A549 (cell line): Measurements from ENCODE around the gene DOCK6. TPM values are rescaled to one million over a fixed set of nuclear protein-coding genes. Genes with fewer than 3 reads are reported as not detected.

Source experiments
- ATAC-seq, 2 experiments: fragments of 200-7000 bp in 1 of 2; fragments of >200 bp in 1 of 2; cut with Nextera tagmentation in 1 of 2; cut with Tn5 transposase in 1 of 2; 3 replicates each; pipeline versions ENCODE4 v1.8.0 to v1.9.1; 2018 to 2020; ENCODE audit warnings: mild to moderate bottlenecking in 1 of 2, moderate library complexity in 1 of 2
- CTCF ChIA-PET: fragments of 300-600 bp; sonication (Branson Sonifier 250); formaldehyde crosslinking; extraction: SDS; loops from one replicate; lab custom pipeline; 2021; ENCODE audit warnings: antibody characterized with exemption, inconsistent platforms; lab: Yijun Ruan, JAX
- POLR2A ChIA-PET: fragments of 350-600 bp; formaldehyde crosslinking; extraction: SDS; loops from one replicate; lab custom pipeline; 2021; ENCODE audit warnings: antibody characterized with exemption, inconsistent platforms; lab: Yijun Ruan, JAX
- DNase-seq, 2 experiments: peaks; one replicate each; pipeline versions ENCODE4 v3.0.0 to v3.0.0-alpha.2; 2011 to 2016; ENCODE audit warnings: low read depth in 1 of 2, low spot score in 1 of 2
- FAIRE-seq: peaks from 2 replicates; lab custom pipeline; 2011; peaks lifted over from hg19 to GRCh38; lab: Jason Lieb, UNC
- H3K27ac ChIP-seq, 2 experiments: fragments of >200 bp; sonication (Bioruptor Twin); formaldehyde crosslinking; 3 replicates each; pipeline ENCODE4 v1.5.1; 2016 to 2017
- H3K4me1 ChIP-seq: fragments of >200 bp; sonication (Bioruptor Twin); formaldehyde crosslinking; 3 replicates; pipeline ENCODE4 v1.6.1; 2016
- H3K4me2 ChIP-seq: fragments of >200 bp; sonication (Bioruptor Twin); formaldehyde crosslinking; 3 replicates; pipeline ENCODE4 v1.6.1; 2016
- H3K4me3 ChIP-seq: fragments of >200 bp; sonication (Bioruptor Twin); formaldehyde crosslinking; 3 replicates; pipeline ENCODE4 v1.5.1; 2016
- H3K9me3 ChIP-seq: fragments of >200 bp; sonication (Bioruptor Twin); formaldehyde crosslinking; 3 replicates; pipeline ENCODE4 v1.6.1; 2016
- ATOH8 ChIP-seq: fragments of 250-450 bp; sonication (Bioruptor Pico); IDR thresholded peaks from 2 replicates; pipeline ENCODE4 v1.5.0; 2020; ENCODE audit warnings: low read depth, mild to moderate bottlenecking, moderate library complexity
- BHLHE40 ChIP-seq: IDR thresholded peaks from 2 replicates; pipeline ENCODE4 v1.6.1; 2012; ENCODE audit warnings: low read depth, low read length, inconsistent platforms
- CBX2 ChIP-seq: fragments of 200-600 bp; sonication (generic); IDR thresholded peaks from 2 replicates; pipeline ENCODE4 v1.6.1; 2016; ENCODE audit warnings: low read depth, mild to moderate bottlenecking, borderline replicate concordance
- HOXB13 ChIP-seq: fragments of 250-450 bp; sonication (Bioruptor Pico); IDR thresholded peaks from 2 replicates; pipeline ENCODE4 v1.5.0; 2020; ENCODE audit warnings: low read depth, mild to moderate bottlenecking, moderate library complexity
- JUN ChIP-seq, 2 experiments: fragments of >200 bp; sonication (Bioruptor Twin); formaldehyde crosslinking; IDR thresholded peaks; 2 replicates in 1 of 2; 3 replicates in 1 of 2; pipeline ENCODE4 v1.6.1; 2016 to 2017
- KDM1A ChIP-seq: fragments of 200-600 bp; sonication (generic); IDR thresholded peaks from 2 replicates; pipeline ENCODE4 v1.6.1; 2016; ENCODE audit warnings: low read depth, mild to moderate bottlenecking
- NFE2L2 ChIP-seq: fragments of 150-350 bp; conservative IDR thresholded peaks from 2 replicates; pipeline ENCODE4 v1.6.1; 2014; ENCODE audit warnings: low read length
- PHF8 ChIP-seq: fragments of 200-600 bp; sonication (generic); IDR thresholded peaks from 2 replicates; pipeline ENCODE4 v1.6.1; 2016; ENCODE audit warnings: low read depth, mild to moderate bottlenecking, antibody characterized with exemption, moderate library complexity, borderline replicate concordance
- POLR2AphosphoS2 ChIP-seq: conservative IDR thresholded peaks from 2 replicates; pipeline ENCODE4 v1.6.1; 2012; ENCODE audit warnings: low read length, improper control_type of control experiment, inconsistent platforms
- RAD21 ChIP-seq, 2 experiments: fragments of >200 bp in 1 of 2; sonication (Bioruptor Twin) in 1 of 2; formaldehyde crosslinking in 1 of 2; IDR thresholded peaks in 1 of 2; conservative IDR thresholded peaks in 1 of 2; 2 replicates in 1 of 2; 3 replicates in 1 of 2; pipeline ENCODE4 v1.6.1; 2012 to 2018; ENCODE audit warnings: inconsistent platforms in 1 of 2
- REST ChIP-seq: fragments of 200-600 bp; sonication (generic); IDR thresholded peaks from 2 replicates; pipeline ENCODE4 v1.6.1; 2016; ENCODE audit warnings: antibody characterized with exemption, mild to moderate bottlenecking, moderate library complexity
- SREBF2 ChIP-seq: fragments of 450-650 bp; IDR thresholded peaks from 2 replicates; pipeline ENCODE4 v1.6.1; 2014; ENCODE audit warnings: mild to moderate bottlenecking, moderate library complexity
- ZNF302 ChIP-seq: fragments of 250-450 bp; sonication (Bioruptor Pico); IDR thresholded peaks from 2 replicates; pipeline ENCODE4 v1.9.0; 2021; ENCODE audit warnings: inconsistent platforms, mild to moderate bottlenecking, moderate library complexity
- WGBS: methylation state at CpG from one replicate; pipeline ENCODE4 v1.1.6; 2017; ENCODE audit errors: missing lambda C conversion rate; 5-methylcytosine and 5-hydroxymethylcytosine counted together
- polyA plus RNA-seq, 4 experiments: library from polyadenylated mRNA; depleted of rRNA in 3 of 4; stranded (reverse); fragments of >200 nt; fragmentation: RNase III in 1 of 4; extraction: RNeasy Plus Mini Kit Qiagen cat#74134 plus additional on column Dnase treatment in 1 of 4; gene quantifications; 2 replicates in 3 of 4; 3 replicates in 1 of 4; pipeline ENCODE4 v1.2.3, GENCODE V29; 2011 to 2017
- TF ChIP-seq, protein P1 (sequence below): fragments of >200 bp; sonication (Bioruptor Twin); formaldehyde crosslinking; IDR thresholded peaks from 3 replicates; pipeline ENCODE4 v1.5.1; 2016
- TF ChIP-seq, protein P2 (sequence below): fragments of 250-450 bp; sonication (Bioruptor Pico); IDR thresholded peaks from 2 replicates; pipeline ENCODE4 v1.5.0; 2021; ENCODE audit warnings: mild to moderate bottlenecking, moderate library complexity, borderline replicate concordance

The DOCK6 gene
- polyA plus RNA-seq, 2 of the 4 experiments (the other 2 are of a cell fraction): 7.6 to 8.0 TPM

GRCh38 chr19:11242025-11242424 lies 20.3 kb downstream of the DOCK6 start:
- FAIRE-seq: no peak
- WGBS: 79% methylated on average over 6 of the region's 11 CpGs

GRCh38 chr19:11240008-11240444 lies 22.3 kb downstream of the DOCK6 start:
- H3K9me3 ChIP-seq: no peaks in the 10 kb centered on the region
- H3K4me2 ChIP-seq: no peak overlapping the region
- no peak overlapping the region for H3K4me3 ChIP-seq
- DNase-seq: no peak
- 98% methylated on average over 7 of the region's 8 CpGs for WGBS
- 0 out of 3 replicates have a peak, but pooled peaks cover 4% of the 10 kb centered on the region for H3K4me1 ChIP-seq
- no peak for ATAC-seq
- ChIA-PET POLR2A (no interaction called here), CTCF (interaction anchor here (0.6 to 1.0 kb wide), 3 partner anchors 97 to 303 kb away, joined by 3 to 4 read pairs (median 3); no protein-coding TSS in a partner anchor)
- no peak for TF ChIP-seq KDM1A
- TF ChIP-seq, protein P1, sequence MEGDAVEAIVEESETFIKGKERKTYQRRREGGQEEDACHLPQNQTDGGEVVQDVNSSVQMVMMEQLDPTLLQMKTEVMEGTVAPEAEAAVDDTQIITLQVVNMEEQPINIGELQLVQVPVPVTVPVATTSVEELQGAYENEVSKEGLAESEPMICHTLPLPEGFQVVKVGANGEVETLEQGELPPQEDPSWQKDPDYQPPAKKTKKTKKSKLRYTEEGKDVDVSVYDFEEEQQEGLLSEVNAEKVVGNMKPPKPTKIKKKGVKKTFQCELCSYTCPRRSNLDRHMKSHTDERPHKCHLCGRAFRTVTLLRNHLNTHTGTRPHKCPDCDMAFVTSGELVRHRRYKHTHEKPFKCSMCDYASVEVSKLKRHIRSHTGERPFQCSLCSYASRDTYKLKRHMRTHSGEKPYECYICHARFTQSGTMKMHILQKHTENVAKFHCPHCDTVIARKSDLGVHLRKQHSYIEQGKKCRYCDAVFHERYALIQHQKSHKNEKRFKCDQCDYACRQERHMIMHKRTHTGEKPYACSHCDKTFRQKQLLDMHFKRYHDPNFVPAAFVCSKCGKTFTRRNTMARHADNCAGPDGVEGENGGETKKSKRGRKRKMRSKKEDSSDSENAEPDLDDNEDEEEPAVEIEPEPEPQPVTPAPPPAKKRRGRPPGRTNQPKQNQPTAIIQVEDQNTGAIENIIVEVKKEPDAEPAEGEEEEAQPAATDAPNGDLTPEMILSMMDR: no peak
- FAIRE-seq: no peak
- no peak overlapping the region for H3K27ac ChIP-seq

More at GRCh38 chr19:11242025-11242424, 20.3 kb downstream of the DOCK6 start:
- no peak for DNase-seq
- Histone ChIP-seq H3K4me3 (no peak overlapping the region), H3K27ac (no peak overlapping the region), H3K4me1 (0 out of 3 replicates have a peak, but pooled peaks cover 4% of the 10 kb centered on the region), H3K9me3 (no peaks in the 10 kb centered on the region), H3K4me2 (no peak overlapping the region)
- no peak for TF ChIP-seq PHF8
- no peak for TF ChIP-seq NFE2L2
- TF ChIP-seq JUN (IDR thresholded peaks at IDR 0.05): no peak
- no peak for TF ChIP-seq RAD21 (conservative IDR thresholded peaks at IDR 0.05 in 1 of 2, IDR thresholded peaks at IDR 0.05 in 1 of 2)
- TF ChIP-seq ATOH8 (CRISPR knock-in tag): no peak
- TF ChIP-seq CBX2: no peak
- no peak for TF ChIP-seq POLR2AphosphoS2
- TF ChIP-seq REST: no peak
- CTCF ChIA-PET: interaction anchor here (0.6 to 2.2 kb wide), 10 partner anchors 10 to 209 kb away, joined by 3 to 12 read pairs (median 4); no protein-coding TSS in a partner anchor
- POLR2A ChIA-PET: no interaction called here
- no peak for ATAC-seq

- 89% methylated on average over 10 of the region's 23 CpGs for WGBS
- TF ChIP-seq BHLHE40: no peak
- TF ChIP-seq, protein P2, sequence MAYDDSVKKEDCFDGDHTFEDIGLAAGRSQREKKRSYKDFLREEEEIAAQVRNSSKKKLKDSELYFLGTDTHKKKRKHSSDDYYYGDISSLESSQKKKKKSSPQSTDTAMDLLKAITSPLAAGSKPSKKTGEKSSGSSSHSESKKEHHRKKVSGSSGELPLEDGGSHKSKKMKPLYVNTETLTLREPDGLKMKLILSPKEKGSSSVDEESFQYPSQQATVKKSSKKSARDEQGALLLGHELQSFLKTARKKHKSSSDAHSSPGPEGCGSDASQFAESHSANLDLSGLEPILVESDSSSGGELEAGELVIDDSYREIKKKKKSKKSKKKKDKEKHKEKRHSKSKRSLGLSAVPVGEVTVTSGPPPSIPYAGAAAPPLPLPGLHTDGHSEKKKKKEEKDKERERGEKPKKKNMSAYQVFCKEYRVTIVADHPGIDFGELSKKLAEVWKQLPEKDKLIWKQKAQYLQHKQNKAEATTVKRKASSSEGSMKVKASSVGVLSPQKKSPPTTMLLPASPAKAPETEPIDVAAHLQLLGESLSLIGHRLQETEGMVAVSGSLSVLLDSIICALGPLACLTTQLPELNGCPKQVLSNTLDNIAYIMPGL (CRISPR knock-in tag): no peak
- TF ChIP-seq HOXB13 (CRISPR knock-in tag): no peak
- no peak for TF ChIP-seq ZNF302 (CRISPR knock-in tag)
- TF ChIP-seq SREBF2: no peak
- Histone ChIP-seq H3K4me2 (no peak within 1 kb of the TSS), H3K4me3 (no peak within 1 kb of the TSS), H3K4me1 (0 out of 3 replicates have a peak, but pooled peaks cover 4% of the 10 kb centered on the region), H3K9me3 (no peaks in the 10 kb centered on the region), H3K27ac (no peak within 1 kb of the TSS; a peak in 1 of 6 replicates)
- no peak for DNase-seq
- POLR2A ChIA-PET: no interaction called here
- FAIRE-seq: no peak
- CTCF ChIA-PET: no interaction called here
- ATAC-seq: no peak
Observed at GRCh38 chr19:11239377-11240000, 22.8 kb downstream of the DOCK6 start, which contains the start of gene ANGPTL8. TSS of gene ANGPTL8 (plus strand) at chr19:11239619. CDS start at chr19:11239638, 19 bp downstream.
